NCI-H1092 (cell line): ENCODE measurements around the gene H2BW1.
"Not testable (repeated sequence)": the region's sequence is repeated elsewhere in the genome, so short reads cannot be mapped to it uniquely, and the experiment has no call there.

Experiments used
- DNase-seq: peaks from one replicate; lab custom pipeline; 2025; lab: John Stamatoyannopoulos, UW

H2BW1 gene

GRCh38 chrX:104013606-104014005 is at the start of gene H2BW1:
TSS of gene H2BW1 (minus strand) at chrX:104013708. CDS start at chrX:104013576, 132 bp downstream.
- no peak for DNase-seq

- not testable (repeated sequence) for DNase-seq
Measured at GRCh38 chrX:104062636-104063035, 49.1 kb upstream of the H2BW1 start.

- DNase-seq: not testable (repeated sequence)
Measured at GRCh38 chrX:104054956-104055355, 41.4 kb upstream of the H2BW1 start.

GRCh38 chrX:104047171-104047570 is 33.7 kb upstream of the H2BW1 start:
- DNase-seq: no peak

- DNase-seq: no peak
Measured at GRCh38 chrX:104045642-104046041, 32.1 kb upstream of the H2BW1 start.

GRCh38 chrX:104041003-104041402 is 27.5 kb upstream of the H2BW1 start:
- no peak for DNase-seq

GRCh38 chrX:104039689-104040505 is 26.4 kb upstream of the H2BW1 start, which contains the start of gene H2BW2:
TSS of gene H2BW2 (plus strand) at chrX:104039956. CDS start at chrX:104039995, 39 bp downstream.
- DNase-seq: no peak

GRCh38 chrX:104018126-104018525 is 4.6 kb upstream of the H2BW1 start:
- no peak for DNase-seq

GRCh38 chrX:104015576-104015975 is 2.1 kb upstream of the H2BW1 start:
- not testable (repeated sequence) for DNase-seq

- DNase-seq: no peak
Measured at GRCh38 chrX:104013158-104013557, 350 bp downstream of the H2BW1 start.

GRCh38 chrX:104008831-104009230 is 4.7 kb downstream of the H2BW1 start:
- DNase-seq: no peak

GRCh38 chrX:103999234-103999633 is 14.3 kb downstream of the H2BW1 start:
- DNase-seq: no peak

- DNase-seq: not testable (repeated sequence)
Measured at GRCh38 chrX:103983508-103983907, 30.0 kb downstream of the H2BW1 start.

- not testable (repeated sequence) for DNase-seq
Measured at GRCh38 chrX:103962411-103963278, 50.9 kb downstream of the H2BW1 start, which contains the start of gene TMSB15B. TSS of gene TMSB15B (plus strand) at chrX:103962627.
